Subcutaneous adipose tissue (tissue), 4 donors: ENCODE results near the gene GNG2. TPM values are rescaled to one million over a fixed set of nuclear protein-coding genes. Genes with fewer than 3 reads are reported as not detected.

Experiments
- CTCF ChIP-seq: fragments of 450-650 bp; IDR thresholded peaks from one replicate; pipeline ENCODE4 v1.5.1; 2016; ENCODE audit warnings: low read depth, mild to moderate bottlenecking, control low read depth, antibody characterized with exemption, moderate library complexity
- total RNA-seq, 4 donors: library from RNA; depleted of rRNA; stranded (reverse); fragments of >200 nt; gene quantifications; one replicate each; pipeline ENCODE4 v1.1.0, GENCODE V29; 2016

Gene GNG2
- total RNA-seq, 4 donors from 2014 or later = 54.8 to 130 (median 102) TPM

DNA sequence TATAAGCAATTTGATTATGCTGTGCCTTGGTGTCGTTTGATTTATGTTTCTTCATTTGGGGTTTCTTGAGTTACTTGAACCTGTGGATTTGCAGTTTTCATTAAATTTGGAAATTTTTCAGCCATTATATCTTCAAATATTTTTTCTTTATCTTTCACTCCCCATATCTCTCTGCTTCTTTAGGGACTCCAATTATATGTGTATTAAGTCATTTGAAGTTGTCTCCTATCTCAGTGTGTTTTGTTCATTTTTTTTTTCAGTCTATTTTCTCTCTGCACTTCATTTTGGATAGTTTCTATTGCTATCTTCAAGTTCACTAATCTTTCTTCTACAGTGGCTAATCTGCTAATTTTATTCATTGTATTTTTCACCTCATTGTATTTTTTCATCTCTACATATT, 99.5 kb downstream of the GNG2 start:
- no peak for TF ChIP-seq CTCF

DNA sequence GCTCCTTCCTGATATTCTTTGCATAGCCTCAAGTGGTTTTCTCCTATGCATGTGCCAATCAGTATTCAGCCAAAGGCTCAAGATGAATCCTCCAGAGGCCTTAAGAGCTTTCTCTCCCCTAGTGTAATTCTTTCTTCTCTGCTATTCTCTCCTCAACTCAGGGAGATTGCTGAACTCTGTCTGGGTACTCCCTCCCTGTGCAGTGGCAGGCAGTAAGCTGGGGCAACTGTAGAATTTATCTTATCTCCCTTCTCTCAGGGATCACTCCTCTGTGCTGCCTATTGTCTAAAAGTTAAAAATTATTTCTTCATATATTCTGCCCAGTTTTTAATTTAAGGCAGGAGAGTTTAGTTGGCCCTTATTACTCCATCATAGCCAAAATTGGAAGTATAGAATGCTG, 100.5 kb downstream of the GNG2 start:
- no peak for TF ChIP-seq CTCF

DNA sequence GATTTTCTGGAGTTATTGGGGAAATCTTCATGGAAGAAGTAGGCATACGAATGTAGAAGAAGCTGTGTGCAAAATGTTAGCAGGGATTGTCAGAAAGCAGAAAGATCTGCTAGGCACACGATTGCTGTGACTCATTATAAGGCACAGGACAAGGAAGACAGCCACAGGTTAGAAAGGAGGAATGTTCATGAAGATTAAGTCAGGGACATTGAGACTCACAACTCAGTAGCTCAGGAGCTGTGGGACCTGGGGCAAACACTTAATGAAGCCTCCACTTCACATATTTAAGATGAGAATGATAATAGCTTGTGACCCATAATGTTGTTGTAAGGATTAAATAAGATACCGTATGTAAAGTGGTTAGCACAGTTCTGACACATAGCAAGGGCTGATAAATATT, 102.3 kb downstream of the GNG2 start:
- TF ChIP-seq CTCF = no peak

- TF ChIP-seq CTCF = no peak
Observed at GRCh38 chr14:51963286-51963685, 102.9 kb downstream of the GNG2 start.

DNA sequence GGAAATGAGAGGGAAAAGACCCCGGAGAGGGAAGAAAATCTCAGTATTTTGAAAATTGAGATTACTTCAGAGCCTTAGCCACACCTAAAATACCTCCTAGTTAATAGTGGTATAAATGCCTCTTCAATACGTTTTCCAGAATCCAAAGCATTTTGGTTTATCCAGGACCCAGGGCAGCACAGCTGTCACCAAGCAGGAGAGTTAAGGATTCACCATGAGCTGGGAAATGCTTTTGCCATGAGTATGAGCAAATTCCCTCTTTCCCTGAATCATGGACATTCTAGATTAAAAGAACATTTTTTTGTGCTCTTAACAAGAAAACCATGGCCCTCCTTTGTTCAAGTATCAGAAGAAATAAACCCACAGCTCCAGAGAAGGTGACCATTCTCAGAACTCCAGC, 107.1 kb downstream of the GNG2 start:
- TF ChIP-seq CTCF = no peak

DNA sequence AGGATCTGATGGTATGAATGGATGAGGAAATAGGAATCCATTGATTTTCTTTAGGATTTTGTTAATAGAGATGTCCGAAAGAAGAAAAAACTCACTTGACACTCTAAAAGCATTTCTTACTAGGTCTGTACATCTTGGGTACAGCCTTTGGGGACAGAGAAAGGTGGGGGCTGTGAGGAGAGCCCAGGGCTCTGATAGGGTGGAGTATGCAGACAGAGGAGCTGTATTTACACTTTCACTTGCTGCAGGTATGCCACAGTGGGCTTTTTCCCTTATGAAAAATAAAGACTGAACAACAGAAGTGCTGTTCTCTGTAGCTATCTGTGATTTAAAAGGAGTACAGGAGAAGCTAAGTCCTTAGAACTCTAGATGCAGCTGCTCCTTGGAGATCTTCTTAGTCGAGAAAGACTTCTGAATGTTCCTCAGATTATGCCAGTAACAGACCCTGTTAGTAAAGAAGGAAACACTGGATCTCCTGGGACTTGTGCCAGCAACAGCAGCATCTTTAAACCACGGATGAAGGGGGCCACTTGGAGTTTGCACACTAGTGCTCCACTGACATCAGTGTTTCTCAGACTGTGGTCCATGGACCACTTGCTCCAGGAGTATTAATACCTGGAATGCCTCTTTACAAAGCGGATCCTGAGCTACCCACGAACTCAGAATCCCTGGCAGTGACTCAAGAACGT, 109.6 kb downstream of the GNG2 start:
- no peak for TF ChIP-seq CTCF

DNA sequence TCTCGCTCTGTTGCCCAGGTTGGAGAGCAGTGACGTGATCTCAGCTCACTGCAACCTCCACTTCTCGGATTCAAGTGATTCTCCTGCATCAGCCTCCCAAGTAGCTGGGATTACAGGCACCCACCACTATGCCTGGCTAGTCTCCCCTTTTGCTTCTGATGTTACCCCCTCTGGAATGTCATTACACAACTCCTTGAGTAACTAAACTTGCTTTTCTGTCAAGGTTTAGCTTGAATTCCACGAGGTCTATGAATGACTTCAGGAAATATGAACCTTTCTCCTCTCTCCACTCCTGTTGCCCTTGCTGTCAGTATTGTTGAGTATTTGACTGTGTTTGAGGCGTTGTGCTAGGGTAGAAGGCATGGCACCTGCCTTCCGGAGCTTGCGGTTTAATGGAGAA, 112.2 kb downstream of the GNG2 start:
- no peak for TF ChIP-seq CTCF
